ENCODE data around the gene TSKU.
A peak's percentile ranks its signal among the peaks of the same experiment; 100 is the strongest.
"Not testable (repeated sequence)": the region's sequence is repeated elsewhere in the genome, so short reads cannot be mapped to it uniquely, and the experiment has no call there.

Gene TSKU

GRCh38 chr11:76825726-76826396 is 42.7 kb downstream of the TSKU start:
- DNase-seq: no peak

GRCh38 chr11:76826508-76826907 is 43.4 kb downstream of the TSKU start:
- DNase-seq: not testable (repeated sequence)

- not testable (repeated sequence) for DNase-seq
These were observed 43.8 kb downstream of the TSKU start for GRCh38 chr11:76827005-76827404.

- DNase-seq: peak in 1 of 14 donors; percentile 90
These were observed 47.6 kb downstream of the TSKU start for GRCh38 chr11:76830639-76831327.

GRCh38 chr11:76831686-76832310 is 48.6 kb downstream of the TSKU start:
- DNase-seq: no peak

- no peak for DNase-seq
These were observed 49.2 kb downstream of the TSKU start for GRCh38 chr11:76832361-76832760.

- no peak for DNase-seq
These were observed 51.0 kb downstream of the TSKU start for GRCh38 chr11:76834151-76834550.

- no peak for DNase-seq
These were observed 51.9 kb downstream of the TSKU start for GRCh38 chr11:76835036-76835435.

- DNase-seq: peak in 2 of 14 donors; percentile 23 to 87
These were observed 52.9 kb downstream of the TSKU start for GRCh38 chr11:76835928-76836612.

- peak in 1 of 14 donors; percentile 59 for DNase-seq
These were observed 53.6 kb downstream of the TSKU start for GRCh38 chr11:76836613-76837291.

GRCh38 chr11:76837696-76838677 is 54.8 kb downstream of the TSKU start:
- no peak for DNase-seq

- no peak for DNase-seq
These were observed 55.5 kb downstream of the TSKU start for GRCh38 chr11:76838678-76839068.

GRCh38 chr11:76839311-76839710 is 56.2 kb downstream of the TSKU start:
- DNase-seq: no peak

GRCh38 chr11:76841923-76842452 is 58.8 kb downstream of the TSKU start:
- no peak for DNase-seq

- no peak for DNase-seq
These were observed 60.8 kb downstream of the TSKU start for GRCh38 chr11:76843907-76844306.

- DNase-seq: no peak
These were observed 61.4 kb downstream of the TSKU start for GRCh38 chr11:76844511-76844910.

GRCh38 chr11:76845069-76845468 is 61.9 kb downstream of the TSKU start:
- no peak for DNase-seq

- no peak for DNase-seq
These were observed 63.3 kb downstream of the TSKU start for GRCh38 chr11:76846441-76846840.
